ENCODE results near the gene CA10.

Gene CA10

DNA sequence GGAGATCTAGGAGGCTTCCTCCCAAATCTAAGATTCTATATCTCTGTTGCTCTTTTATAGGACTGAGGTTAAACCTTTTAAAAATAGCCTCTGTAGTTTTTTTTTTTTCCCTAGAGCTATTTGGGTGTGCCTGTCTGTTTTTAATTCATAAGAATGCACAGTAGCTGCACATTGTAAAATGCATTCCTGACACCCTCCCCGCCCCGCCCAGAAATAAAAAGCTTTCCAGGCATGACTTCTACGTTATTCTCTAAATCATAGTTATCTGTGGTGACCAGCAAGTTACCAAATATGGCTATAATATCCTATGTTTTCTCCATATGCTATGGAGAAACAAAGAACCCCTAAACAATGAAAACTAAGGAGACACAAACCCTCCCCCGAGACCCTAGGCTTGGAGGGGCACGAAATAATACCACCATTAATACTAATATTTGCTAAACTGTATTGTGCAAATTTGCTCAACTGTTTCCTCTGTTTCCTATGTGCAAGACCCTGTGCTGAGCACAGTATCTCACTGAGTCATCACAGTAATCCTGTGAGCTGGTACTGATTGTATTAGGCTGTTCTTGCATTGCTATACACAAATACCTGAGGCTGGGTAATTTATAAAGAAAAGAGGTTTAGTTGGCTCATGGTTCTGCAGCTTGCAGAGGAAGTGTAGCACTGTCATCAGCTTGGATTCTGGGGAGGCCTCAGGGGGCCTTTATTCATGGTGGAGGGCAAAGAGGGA is 388.3 kb downstream of the CA10 start:
- no peak for DNase-seq (ENCODE audit: low read depth in 1 of 2, low spot score in 1 of 2)

DNA sequence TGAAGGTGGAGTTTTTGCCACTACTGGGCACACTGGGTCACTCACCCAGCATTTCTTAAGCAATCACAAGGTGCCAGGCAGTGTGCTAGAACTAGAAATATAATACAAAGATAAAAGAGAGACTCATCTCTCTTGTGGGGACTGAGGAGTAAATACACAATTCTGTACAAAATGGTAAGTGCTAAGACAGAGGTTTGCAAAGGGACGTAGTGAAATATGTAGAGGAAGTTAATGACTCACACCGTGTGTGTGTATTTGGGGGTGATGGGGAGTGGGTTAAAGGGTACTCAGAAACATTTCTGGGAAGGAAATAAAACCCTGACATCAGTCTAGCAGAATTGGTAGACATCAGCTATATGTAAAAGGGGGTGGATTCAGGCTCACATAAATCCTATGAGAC is 389.3 kb downstream of the CA10 start:
- DNase-seq (ENCODE audit: low read depth in 1 of 2, low spot score in 1 of 2), result no peak

DNA sequence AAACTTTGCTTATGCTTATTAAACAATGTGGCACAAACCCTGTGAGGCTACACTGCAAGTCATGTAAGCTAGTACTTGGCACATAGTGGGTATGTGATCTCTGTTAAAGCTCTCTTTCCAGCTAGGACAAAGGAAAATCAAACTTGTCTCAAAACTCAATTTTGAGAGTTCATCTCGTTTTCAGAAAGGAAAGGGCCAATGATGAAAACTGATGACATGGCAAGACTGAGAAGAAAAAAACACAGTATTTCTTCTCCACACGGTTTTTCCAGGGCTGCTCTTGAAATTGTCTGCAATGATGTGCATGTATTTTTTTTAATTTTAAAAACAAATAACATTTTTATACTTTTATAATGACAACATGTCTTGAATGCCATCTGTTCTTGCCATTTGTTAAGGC is 389.8 kb downstream of the CA10 start:
- DNase-seq (ENCODE audit: low read depth in 1 of 2, low spot score in 1 of 2), result no peak

DNA sequence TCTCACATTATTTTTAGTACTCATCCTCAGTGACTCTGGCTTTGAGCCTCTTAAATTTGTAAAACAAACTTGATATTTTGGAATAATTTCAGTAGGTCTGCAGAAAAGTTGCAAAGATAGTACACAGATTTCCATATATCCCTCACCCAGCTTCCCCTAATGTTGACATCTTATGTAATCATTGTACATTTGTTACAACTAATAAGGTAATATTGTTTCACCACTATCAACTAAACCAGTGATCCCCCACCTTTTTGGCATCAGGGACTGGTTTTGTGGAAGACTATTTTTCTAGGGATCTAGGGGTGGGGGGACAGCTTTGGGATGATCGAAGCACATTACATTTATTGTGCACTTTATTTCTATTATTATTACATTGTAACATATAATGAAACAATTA is 391.2 kb downstream of the CA10 start:
- no peak for DNase-seq (ENCODE audit: low read depth in 1 of 2, low spot score in 1 of 2)

DNA sequence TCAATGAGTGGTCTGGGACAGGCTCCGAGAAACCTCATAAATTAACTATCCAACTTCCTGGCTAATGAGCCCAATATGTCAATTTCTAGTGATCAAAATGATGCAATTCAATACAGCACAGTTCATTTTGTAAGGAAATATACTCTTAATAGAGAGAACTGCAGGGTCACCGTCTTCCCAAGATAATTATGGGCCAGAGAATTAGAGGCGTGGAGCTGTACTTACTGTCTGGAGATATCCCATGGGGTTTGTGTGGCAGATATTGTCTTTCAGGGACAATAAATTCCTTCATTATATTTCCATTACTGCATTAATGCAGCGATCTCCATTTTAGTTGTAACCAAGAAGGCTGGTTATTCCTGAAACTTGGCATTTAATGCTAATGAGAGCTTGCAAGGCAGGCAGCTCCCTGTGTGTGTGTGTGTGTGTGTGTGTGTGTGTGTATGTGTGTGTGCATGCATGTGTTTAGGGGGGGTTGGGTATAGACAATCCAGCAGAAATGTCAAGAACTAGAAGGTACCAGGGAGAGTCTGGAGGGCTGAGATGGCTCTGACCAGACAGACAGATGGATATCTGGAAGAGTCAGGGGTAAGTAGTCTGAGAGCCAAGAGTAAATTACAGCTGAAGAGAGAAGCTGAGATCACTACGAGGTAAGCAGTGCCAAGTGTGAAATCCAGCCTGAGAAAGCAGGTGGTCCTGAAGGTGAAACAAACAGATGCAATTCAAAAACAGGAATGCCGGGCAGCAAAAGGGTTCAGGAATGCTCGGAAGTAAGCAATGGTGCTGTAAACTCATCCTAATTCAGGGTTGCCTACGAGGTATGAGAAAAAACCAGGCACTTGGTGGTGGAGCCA is 393.0 kb downstream of the CA10 start:
- DNase-seq (ENCODE audit: low read depth in 1 of 2, low spot score in 1 of 2), result no peak

DNA sequence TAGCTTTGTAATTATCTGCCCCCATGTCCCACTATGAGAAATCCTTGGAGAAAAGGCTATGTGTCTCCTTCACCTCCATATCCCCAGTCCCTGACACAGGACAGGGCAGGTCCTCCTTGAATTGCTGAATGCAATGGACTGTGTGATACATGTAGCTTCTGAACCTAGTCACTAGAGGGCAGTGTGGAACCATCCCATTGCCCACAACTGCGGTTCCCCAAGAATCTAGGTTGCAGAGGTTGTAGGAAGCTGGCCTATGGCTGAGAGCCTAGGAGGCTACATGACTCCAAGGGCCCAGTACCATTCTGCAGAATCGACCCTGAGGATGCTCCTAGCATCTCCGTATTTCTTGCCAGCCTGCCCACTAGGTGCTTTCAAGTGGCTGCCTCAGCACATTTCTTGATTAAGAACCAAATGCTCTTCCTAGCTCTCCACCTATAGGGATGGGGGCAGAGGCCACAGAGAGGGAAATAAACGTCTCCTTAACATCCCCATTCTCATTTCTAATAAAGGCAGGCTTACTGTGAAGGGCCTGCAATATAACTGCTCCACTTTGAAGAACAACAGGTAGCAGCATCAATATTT is 394.0 kb downstream of the CA10 start:
- DNase-seq (ENCODE audit: low read depth in 1 of 2, low spot score in 1 of 2), result peak in 1 of 2 donors; percentile 6

DNA sequence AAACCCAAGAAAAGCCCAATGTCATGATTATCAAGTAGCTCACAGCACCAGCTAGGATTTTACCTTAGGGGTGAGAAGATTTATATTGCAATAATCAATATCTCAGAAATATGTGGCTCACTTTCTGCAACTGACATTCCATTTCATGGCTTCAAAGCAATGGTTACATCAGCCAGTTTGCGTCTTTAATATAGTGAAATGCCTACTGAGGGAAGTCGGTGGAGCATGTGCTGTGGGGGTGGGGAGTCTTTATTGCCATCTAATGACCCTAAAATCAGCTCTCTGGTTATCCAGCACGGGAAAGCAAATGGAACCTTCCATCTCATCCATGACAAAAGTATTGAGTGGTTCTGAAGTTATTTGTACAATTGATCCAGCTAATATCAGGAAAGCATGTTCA is 395.5 kb downstream of the CA10 start:
- DNase-seq (ENCODE audit: low read depth in 1 of 2, low spot score in 1 of 2), result no peak

DNA sequence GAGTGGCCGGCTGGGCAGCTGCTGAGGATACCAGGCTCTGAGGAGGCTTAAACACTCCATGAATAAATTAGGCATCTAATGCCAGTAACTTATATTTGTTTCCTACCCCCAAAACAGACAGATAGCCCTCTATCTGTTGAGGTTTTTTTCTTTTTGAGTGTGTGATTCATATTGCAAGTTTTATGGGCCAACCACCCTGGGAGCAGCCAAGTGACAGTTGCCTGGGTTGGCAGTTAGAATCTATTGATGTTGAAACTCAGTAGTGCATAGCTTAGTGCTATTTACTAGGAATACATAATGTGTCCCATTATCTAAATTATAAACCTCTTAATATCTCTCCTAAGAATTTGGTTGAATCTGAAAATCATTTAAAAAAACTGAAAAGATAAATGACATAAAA is 397.4 kb downstream of the CA10 start:
- no peak for DNase-seq (ENCODE audit: low read depth in 1 of 2, low spot score in 1 of 2)

DNA sequence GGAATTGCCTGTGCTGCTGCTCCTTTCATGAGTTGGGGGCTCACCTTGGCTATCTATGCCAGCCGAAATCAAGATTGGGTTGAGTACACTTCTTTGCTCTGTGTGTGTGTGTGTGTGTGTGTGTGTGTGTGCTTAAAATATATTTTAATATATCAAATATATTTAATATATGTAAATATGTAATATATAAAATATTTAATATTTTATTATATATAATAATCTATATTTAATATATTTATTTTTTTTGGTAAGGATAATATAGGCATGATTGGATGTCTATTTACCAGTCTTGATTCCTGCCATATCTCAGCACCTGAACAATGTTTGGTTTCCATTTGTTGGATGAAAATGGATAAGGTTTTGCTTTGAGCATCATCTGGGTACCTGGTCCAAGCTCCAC is 399.3 kb downstream of the CA10 start:
- DNase-seq (ENCODE audit: low read depth in 1 of 2, low spot score in 1 of 2), result no peak

DNA sequence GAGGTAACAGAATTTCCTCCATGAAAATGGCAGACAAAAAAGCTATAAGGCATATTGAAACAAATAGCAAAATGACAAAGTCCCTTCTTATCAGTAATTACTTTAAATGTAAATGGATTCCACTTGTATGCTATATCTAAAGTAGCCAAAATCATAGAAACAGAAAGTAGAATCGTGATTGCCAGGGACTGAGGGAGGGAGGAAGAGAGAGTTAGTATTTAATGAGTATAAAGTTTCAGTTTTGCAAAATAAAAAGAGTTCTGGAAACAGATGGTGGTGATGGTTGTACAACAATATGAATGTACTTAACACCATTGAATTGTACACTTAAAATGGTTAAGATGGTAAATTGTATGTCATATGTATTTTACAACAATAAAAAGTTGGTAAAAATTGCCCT is 407.4 kb downstream of the CA10 start:
- no peak for DNase-seq (ENCODE audit: low read depth in 1 of 2, low spot score in 1 of 2)

DNA sequence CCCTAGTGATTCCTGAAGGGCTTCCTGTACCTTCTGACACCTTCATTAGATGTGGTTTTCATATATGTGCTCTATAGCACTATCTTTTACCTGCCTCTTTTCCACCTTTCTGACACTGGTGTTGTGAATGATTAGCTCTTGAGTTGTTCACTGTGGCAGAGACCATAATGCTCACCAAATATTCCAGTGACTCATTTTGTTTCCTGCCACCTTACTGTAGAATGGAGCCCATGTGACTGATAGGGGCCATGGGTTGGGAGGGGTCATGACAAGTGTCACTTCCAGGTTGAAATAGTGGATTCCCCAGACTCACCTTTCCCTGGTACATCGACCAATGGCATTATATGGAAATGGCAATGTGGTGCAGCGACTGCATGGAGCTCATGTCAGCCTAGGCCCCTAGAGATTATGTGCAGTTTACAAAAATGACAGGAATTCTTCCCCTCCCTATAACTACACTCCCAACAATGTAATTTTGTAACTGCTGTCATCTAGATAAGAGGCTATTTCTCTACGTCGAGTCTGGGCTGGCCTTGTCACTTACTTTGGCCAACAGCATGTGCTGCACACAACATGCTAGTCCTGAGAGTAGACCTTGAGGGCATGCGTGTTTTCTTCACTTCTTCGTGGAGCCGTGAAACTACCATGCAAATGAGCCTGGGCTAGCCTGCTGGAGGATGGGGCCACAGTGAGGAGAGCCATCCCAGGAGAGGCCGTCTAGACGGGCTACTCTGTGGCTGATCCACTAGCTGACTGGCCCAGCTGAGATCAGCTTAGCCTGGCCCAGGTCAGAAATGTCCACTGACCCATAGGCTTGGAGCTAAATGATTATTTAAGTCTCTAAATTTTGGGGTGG is 409.5 kb downstream of the CA10 start:
- no peak for DNase-seq (ENCODE audit: low read depth in 1 of 2, low spot score in 1 of 2)

DNA sequence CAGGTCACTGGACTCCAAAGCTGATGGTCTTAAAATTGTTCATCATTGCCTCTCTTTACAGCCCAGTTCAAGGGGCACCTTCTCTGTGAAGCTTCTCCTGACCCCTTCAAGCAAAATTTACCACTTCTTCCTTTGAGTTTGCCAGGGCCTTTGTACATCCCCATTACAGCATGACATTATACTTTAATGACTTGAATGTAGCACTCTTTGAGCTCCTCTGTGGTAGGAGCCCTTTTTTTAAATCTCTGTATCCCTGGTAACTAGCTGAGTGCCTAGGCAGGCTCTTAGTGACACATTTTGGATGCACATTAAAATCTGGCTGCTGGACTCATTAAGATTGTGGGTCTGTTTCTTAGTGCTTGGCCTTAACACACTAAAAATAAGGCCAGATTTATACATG is 412.1 kb downstream of the CA10 start:
- no peak for DNase-seq (ENCODE audit: low read depth in 1 of 2, low spot score in 1 of 2)

DNA sequence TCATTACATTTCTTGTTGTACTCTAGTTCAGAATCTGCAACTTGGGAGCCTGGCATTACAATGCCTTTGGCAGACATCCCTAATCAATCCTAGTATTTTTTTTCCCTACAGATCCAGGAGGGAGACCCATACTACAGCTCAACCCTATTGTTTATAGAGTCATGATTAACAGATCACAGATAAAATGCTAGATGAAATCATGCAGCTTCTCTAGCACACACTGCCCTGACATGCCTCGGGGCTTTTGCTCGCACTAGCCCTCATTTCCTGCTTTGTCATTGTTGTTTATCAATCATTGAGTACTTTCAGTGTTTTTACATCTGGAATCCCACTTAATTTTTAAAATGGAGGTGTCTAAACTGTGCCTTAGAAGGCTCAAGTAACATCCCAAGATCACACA is 412.5 kb downstream of the CA10 start:
- DNase-seq (ENCODE audit: low read depth in 1 of 2, low spot score in 1 of 2), result no peak

DNA sequence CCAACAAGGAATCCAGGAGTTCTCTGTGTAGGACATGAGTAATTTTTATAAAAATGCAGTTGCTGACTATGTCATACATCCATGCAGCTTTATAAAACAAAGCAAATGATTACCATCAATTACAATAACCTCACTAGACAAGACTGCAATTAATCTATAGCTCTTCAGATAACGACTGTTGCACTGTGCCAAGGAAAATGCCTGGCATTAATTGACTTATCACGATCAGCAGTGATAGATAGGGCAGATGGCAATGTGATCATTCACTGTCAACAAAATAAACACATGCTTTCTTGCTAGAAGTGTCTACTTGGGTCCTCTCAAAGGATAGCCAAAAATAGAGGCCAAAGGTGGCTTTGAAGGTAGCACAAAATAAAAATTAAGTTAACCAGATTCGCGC is 415.0 kb downstream of the CA10 start:
- no peak for DNase-seq (ENCODE audit: low read depth in 1 of 2, low spot score in 1 of 2)

DNA sequence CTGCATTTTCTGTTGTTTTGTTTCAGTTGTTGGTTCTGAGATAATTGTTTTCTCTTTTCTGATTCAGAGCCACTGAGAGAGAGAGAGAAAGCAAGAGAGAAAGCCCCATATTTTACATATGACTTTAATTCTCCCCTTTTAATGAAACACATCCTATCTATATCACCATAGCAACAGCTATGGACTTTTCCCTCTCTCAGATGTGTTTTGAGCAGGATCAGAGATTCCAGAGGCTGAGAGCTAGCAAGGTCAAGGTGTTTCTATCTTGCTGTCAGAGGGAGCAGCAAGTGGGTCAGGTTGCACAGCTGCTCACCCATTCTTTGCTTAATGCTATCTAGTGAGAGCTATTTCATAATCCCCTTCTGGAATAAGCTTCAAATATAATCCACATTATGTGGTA is 415.9 kb downstream of the CA10 start:
- no peak for DNase-seq (ENCODE audit: low read depth in 1 of 2, low spot score in 1 of 2)

DNA sequence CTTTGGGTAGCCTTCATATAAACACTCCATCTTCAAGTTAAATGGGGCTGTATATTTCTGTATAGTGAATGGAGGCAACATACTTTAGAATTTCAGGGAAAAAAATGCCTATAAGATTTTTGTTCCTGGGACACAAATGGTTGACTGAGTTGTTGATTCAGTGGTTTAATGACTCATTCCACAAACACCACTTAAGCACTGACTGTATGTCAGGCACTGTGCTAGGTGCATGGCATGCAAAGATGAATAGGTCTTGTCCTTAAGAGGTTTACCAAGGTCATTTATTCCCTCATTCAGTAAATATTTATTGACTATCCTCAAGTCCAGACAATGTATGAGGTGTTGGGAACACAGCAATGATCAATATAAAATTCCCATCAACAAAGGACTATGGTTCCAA is 417.1 kb downstream of the CA10 start:
- no peak for DNase-seq (ENCODE audit: low read depth in 1 of 2, low spot score in 1 of 2)

DNA sequence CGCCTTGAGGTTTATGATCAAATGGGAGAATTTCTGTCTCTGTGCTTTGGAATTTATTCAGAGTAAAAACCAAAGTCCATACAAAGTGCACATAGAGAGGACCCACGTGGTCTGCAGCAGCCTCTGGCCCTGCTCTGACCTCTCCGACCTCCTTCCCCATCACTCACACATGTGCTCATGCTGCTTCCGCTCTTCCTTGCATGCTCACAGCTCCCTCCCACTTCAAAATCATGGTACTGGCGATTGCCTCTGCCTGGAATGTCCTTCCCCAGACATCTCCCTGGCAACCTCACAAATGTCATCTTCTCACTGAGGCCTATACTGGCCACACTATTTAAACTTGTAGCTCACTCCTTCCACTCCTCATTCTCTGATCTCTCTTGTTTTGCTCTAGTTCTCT is 418.0 kb downstream of the CA10 start:
- DNase-seq (ENCODE audit: low read depth in 1 of 2, low spot score in 1 of 2), result no peak

DNA sequence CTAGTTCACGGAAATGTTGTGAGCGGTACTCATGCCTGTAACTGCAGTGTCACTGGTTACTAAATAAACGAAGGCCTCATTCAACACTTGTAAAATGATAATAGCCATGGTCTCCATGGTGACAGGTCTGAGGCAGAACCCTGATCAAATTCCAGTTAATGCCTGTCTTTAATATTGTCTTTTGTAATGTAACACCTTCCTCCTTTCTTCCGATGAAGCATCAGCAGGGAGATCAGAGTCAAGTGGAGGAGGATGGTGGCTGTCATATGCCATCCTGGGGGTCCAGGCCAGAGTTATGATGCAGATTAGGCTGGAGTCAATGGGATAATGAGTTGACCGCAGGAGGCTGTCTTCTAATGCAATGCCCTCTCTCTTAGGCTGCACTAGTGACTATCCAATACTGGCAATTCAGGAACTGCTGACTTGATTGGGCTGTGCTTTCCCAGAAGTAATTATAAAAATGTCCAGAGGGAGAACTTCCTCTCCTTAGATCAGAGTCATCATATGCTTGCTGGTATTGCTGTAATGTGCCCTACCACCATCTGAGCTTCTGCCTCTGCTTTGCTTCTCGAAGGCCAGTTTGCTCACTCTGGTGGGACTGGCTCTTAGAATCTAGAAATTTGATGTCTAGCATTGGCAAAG is 419.1 kb downstream of the CA10 start:
- DNase-seq (ENCODE audit: low read depth in 1 of 2, low spot score in 1 of 2), result no peak

DNA sequence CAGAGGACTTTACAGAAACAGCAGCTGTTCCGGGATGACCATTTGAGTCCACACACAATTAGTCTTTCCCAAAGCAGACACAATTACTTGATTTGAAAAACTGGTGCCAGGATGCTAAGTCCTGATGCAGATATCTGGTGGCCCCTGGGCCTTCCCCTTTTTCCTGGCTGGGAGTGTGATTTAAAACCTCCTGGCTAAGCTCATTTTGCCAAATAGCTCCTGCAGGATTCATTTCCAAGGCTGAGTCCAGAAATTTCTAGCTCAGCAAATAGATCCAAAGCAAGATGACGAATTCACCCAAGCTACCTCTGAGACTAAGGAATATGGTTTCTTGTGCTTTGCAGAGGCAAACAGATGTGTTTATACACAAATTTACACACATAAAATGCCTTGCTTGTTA is 422.2 kb downstream of the CA10 start:
- DNase-seq (ENCODE audit: low read depth in 1 of 2, low spot score in 1 of 2), result no peak

DNA sequence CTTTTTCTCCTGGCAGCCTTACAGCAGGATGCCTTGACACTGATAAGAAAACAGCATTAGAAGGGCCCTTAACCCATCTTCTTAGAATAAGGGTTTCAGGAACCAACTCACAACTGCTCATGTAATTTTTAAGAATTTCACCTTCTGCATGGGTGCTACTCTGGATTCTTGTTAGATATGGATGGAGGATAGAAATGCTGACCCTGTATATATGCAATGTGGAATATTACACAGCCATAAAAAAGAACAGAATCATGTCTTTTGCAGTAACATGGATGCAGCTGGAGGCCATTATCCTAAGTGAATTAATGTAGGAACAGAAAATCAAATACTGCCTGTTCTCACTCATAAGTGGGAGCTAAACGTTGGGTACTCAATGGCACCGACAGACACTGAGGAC is 423.5 kb downstream of the CA10 start:
- DNase-seq (ENCODE audit: low read depth in 1 of 2, low spot score in 1 of 2), result no peak

DNA sequence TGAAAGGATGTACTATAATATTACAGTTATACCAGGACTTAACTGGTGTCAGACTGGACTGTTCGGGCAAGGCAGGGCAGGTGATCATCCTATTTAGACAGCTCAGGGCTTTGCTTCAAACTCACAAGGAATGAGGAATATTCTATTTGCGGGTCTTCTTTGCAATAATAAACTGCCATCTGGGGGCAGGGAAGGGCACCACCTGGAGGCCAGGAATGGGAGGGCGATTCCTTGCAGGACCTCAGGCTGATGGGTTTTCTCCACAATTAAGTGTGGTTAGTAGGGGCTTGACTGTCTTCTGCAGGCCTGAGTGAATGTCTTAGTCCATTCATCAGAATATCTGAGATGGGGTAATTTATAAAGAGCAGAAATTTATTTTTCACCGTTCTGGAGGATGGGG is 424.1 kb downstream of the CA10 start:
- no peak for DNase-seq (ENCODE audit: low read depth in 1 of 2, low spot score in 1 of 2)
